Right atrium auricular region (tissue), 2 donors: ENCODE data around the gene TUB. TPM values are rescaled to one million over a fixed set of nuclear protein-coding genes. Genes with fewer than 3 reads are reported as not detected.

Source experiments
- DNase-seq: peaks from one replicate; pipeline ENCODE4 v3.0.0-alpha.2; 2019; ENCODE audit warnings: low spot score
- H3K27ac ChIP-seq, 2 donors: fragments of 200-600 bp; sonication (generic); 1 replicate in 1 of 2; 2 replicates in 1 of 2; pipeline ENCODE4 v1.5.1; 2016 to 2019
- H3K27me3 ChIP-seq, 2 donors: fragments of 200-600 bp; sonication (generic); one replicate each; pipeline versions ENCODE4 v1.5.1 to v1.6.0; 2017 to 2019
- H3K36me3 ChIP-seq: fragments of 200-600 bp; sonication (generic); one replicate; pipeline ENCODE4 v1.5.1; 2016
- H3K4me1 ChIP-seq, 2 donors: fragments of 200-600 bp; sonication (generic); one replicate each; pipeline versions ENCODE4 v1.5.1 to v1.6.0; 2017 to 2019
- H3K4me3 ChIP-seq, 2 donors: fragments of 200-600 bp; sonication (generic); 1 replicate in 1 of 2; 2 replicates in 1 of 2; pipeline ENCODE4 v1.5.1; 2017 to 2019; ENCODE audit warnings: mild to moderate bottlenecking in 1 of 2, moderate library complexity in 1 of 2
- H3K9me3 ChIP-seq, 2 donors: fragments of 200-600 bp; sonication (generic); one replicate each; pipeline ENCODE4 v1.5.1; 2019
- total RNA-seq, 2 donors: library from RNA; depleted of rRNA; stranded (reverse); fragments of >200 nt; gene quantifications; one replicate each; pipeline ENCODE4 v1.1.0, GENCODE V29; 2016
- TF ChIP-seq, protein P1 (sequence below), 2 donors: fragments of 200-600 bp; sonication (generic); IDR thresholded peaks; one replicate each; pipeline ENCODE4 v1.5.1; 2019; ENCODE audit warnings: antibody characterized with exemption in 2 of 2

The TUB gene
- total RNA-seq, 2 donors from 2014 or later: 11.3 to 22.9 TPM

- no peaks in the 10 kb centered on the region for H3K36me3 ChIP-seq
- DNase-seq: peak; percentile 7
- no peaks in the 10 kb centered on the region for H3K27me3 ChIP-seq
- no peak overlapping the region for H3K27ac ChIP-seq
- TF ChIP-seq, protein P1, sequence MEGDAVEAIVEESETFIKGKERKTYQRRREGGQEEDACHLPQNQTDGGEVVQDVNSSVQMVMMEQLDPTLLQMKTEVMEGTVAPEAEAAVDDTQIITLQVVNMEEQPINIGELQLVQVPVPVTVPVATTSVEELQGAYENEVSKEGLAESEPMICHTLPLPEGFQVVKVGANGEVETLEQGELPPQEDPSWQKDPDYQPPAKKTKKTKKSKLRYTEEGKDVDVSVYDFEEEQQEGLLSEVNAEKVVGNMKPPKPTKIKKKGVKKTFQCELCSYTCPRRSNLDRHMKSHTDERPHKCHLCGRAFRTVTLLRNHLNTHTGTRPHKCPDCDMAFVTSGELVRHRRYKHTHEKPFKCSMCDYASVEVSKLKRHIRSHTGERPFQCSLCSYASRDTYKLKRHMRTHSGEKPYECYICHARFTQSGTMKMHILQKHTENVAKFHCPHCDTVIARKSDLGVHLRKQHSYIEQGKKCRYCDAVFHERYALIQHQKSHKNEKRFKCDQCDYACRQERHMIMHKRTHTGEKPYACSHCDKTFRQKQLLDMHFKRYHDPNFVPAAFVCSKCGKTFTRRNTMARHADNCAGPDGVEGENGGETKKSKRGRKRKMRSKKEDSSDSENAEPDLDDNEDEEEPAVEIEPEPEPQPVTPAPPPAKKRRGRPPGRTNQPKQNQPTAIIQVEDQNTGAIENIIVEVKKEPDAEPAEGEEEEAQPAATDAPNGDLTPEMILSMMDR (IDR thresholded peaks at IDR 0.05): no peak
- H3K4me3 ChIP-seq: no peak overlapping the region
- H3K4me1 ChIP-seq: no peaks in the 10 kb centered on the region
- H3K9me3 ChIP-seq: no peaks in the 10 kb centered on the region
Measured at GRCh38 chr11:8040921-8041285, 40.1 kb upstream of the TUB start.

DNA sequence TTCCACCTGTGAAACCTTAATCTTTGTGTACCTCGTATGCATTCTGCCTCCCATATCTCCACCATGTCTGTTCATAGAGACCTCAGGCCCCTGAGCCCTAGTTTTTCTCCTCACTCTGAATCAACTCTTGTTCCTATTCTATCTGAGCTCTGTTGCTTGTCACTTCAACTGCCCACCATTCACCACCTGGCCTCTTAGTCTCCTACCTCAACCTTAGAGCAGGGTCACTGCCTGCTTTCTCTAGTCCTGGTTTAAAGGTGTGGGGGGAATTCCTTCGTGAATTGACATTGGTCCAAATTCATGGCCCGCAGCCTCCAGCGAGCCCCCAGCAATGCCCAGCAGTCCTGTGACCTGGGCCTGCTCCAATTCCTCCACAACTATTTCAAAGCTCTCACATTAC, 39.4 kb upstream of the TUB start:
- Histone ChIP-seq H3K4me1 (no peaks in the 10 kb centered on the region), H3K27me3 (no peaks in the 10 kb centered on the region), H3K4me3 (no peak overlapping the region), H3K36me3 (no peaks in the 10 kb centered on the region), H3K9me3 (no peaks in the 10 kb centered on the region), H3K27ac (no peak overlapping the region)
- no peak for DNase-seq
- TF ChIP-seq, protein P1 (IDR thresholded peaks at IDR 0.05): no peak

DNA sequence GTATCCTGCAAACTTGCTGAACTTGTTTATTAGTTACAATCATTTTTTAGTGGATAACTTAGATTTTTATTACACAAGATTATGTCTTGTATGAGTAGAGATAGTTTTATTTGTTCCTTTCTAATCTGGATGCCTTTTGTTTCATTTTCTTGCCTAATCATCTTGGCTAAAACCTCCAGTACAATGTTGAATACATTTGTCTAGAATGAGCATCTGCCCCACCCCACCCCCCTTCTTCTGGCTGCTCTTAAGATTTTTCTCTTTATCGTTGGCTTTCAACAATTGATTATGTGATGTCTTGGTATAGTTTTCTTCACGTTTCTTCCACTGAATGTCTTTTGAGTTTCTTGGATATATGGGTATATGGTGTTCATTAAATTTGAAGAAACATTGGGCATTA, 37.3 kb upstream of the TUB start:
- Histone ChIP-seq H3K36me3 (no peaks in the 10 kb centered on the region), H3K27me3 (no peaks in the 10 kb centered on the region), H3K27ac (no peak overlapping the region), H3K9me3 (no peaks in the 10 kb centered on the region), H3K4me1 (no peaks in the 10 kb centered on the region), H3K4me3 (no peak overlapping the region)
- DNase-seq: no peak
- TF ChIP-seq, protein P1 (IDR thresholded peaks at IDR 0.05): no peak

DNA sequence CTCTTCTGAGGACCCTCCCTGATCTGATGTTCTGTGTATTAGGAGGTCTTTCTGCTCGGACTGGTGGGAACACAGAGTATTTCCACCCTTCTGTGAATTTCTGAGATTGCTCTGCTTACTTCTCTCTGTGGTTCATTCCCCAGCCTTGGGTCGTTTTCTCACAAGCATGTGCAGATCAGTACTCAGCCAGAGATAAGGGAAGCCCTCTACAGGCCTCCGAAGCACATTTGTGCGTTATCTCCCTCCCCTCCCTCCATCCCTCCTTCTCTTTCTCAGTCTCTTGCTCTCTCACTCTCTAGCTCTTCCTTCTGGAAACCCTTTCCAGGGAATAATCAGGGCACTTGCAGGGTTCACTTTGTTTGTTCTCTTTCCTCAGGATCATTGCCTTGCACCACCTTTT, 35.2 kb upstream of the TUB start:
- no peaks in the 10 kb centered on the region for H3K27me3 ChIP-seq
- H3K9me3 ChIP-seq: no peaks in the 10 kb centered on the region
- H3K36me3 ChIP-seq: no peaks in the 10 kb centered on the region
- H3K4me3 ChIP-seq: no peak overlapping the region
- H3K27ac ChIP-seq: no peak overlapping the region
- H3K4me1 ChIP-seq: no peaks in the 10 kb centered on the region
- TF ChIP-seq, protein P1 (IDR thresholded peaks at IDR 0.05): no peak
- peak; percentile 23 for DNase-seq

- Histone ChIP-seq H3K27ac (no peak overlapping the region), H3K36me3 (no peaks in the 10 kb centered on the region), H3K4me3 (no peak overlapping the region), H3K9me3 (no peaks in the 10 kb centered on the region), H3K4me1 (no peaks in the 10 kb centered on the region), H3K27me3 (no peaks in the 10 kb centered on the region)
- TF ChIP-seq, protein P1 (IDR thresholded peaks at IDR 0.05): no peak
- DNase-seq: peak; percentile 42
Measured at GRCh38 chr11:8047382-8047781, 33.6 kb upstream of the TUB start.

DNA sequence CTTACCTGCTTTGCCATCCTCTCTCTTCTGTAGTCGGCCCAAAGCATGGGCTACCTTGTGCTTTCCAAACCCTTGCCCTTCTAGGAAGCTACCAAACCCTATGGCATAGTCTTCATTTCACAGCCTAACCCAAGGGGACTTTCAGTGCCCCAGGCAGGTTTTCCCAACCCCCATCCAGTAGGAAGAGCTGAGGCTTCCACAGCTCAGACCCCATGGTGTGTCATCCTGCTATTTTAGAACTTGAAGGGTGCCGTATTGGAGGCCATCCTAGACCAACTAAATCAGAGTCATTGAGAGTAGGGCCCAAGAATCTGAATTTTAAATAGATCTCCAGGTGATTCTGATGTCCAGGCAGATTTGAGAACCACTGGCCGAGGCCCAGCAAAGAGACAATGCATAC, 31.9 kb upstream of the TUB start:
- H3K36me3 ChIP-seq: no peaks in the 10 kb centered on the region
- H3K4me1 ChIP-seq: no peaks in the 10 kb centered on the region
- DNase-seq: peak; percentile 47
- no peaks in the 10 kb centered on the region for H3K9me3 ChIP-seq
- TF ChIP-seq, protein P1 (IDR thresholded peaks at IDR 0.05): no peak
- no peak overlapping the region for H3K4me3 ChIP-seq
- H3K27me3 ChIP-seq: no peaks in the 10 kb centered on the region
- no peak overlapping the region for H3K27ac ChIP-seq
